ENCODE data around the gene KIFC3.

- TF ChIP-seq CTCF (CRISPR knock-in tag; IDR thresholded peaks at IDR 0.05): no peak
- no peak for TF ChIP-seq ZNF556 (CRISPR knock-in tag; IDR thresholded peaks at IDR 0.05; ENCODE audit: borderline replicate concordance)
- TF ChIP-seq GABPA (IDR thresholded peaks at IDR 0.05; ENCODE audit: low read depth, low read length): no peak
- TF ChIP-seq GABPA (CRISPR knock-in tag; IDR thresholded peaks at IDR 0.05; ENCODE audit: low read depth): no peak
- TF ChIP-seq, protein P1, sequence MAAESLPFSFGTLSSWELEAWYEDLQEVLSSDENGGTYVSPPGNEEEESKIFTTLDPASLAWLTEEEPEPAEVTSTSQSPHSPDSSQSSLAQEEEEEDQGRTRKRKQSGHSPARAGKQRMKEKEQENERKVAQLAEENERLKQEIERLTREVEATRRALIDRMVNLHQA (CRISPR knock-in tag; IDR thresholded peaks at IDR 0.05): no peak
- TF ChIP-seq ZZZ3 (CRISPR knock-in tag; IDR thresholded peaks at IDR 0.05; ENCODE audit: borderline replicate concordance): no peak
- no peak for TF ChIP-seq WIZ (CRISPR knock-in tag; IDR thresholded peaks at IDR 0.05)
- no peak for TF ChIP-seq KLF9 (CRISPR knock-in tag; IDR thresholded peaks at IDR 0.05; ENCODE audit: low read depth)
- TF ChIP-seq, protein P2, sequence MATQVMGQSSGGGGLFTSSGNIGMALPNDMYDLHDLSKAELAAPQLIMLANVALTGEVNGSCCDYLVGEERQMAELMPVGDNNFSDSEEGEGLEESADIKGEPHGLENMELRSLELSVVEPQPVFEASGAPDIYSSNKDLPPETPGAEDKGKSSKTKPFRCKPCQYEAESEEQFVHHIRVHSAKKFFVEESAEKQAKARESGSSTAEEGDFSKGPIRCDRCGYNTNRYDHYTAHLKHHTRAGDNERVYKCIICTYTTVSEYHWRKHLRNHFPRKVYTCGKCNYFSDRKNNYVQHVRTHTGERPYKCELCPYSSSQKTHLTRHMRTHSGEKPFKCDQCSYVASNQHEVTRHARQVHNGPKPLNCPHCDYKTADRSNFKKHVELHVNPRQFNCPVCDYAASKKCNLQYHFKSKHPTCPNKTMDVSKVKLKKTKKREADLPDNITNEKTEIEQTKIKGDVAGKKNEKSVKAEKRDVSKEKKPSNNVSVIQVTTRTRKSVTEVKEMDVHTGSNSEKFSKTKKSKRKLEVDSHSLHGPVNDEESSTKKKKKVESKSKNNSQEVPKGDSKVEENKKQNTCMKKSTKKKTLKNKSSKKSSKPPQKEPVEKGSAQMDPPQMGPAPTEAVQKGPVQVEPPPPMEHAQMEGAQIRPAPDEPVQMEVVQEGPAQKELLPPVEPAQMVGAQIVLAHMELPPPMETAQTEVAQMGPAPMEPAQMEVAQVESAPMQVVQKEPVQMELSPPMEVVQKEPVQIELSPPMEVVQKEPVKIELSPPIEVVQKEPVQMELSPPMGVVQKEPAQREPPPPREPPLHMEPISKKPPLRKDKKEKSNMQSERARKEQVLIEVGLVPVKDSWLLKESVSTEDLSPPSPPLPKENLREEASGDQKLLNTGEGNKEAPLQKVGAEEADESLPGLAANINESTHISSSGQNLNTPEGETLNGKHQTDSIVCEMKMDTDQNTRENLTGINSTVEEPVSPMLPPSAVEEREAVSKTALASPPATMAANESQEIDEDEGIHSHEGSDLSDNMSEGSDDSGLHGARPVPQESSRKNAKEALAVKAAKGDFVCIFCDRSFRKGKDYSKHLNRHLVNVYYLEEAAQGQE (IDR thresholded peaks at IDR 0.05; ENCODE audit: borderline replicate concordance in 1 of 2, low read depth in 1 of 2, low read length in 2 of 2): no peak
- TF ChIP-seq POLR2G (IDR thresholded peaks at IDR 0.05; ENCODE audit: low read depth, low read length): no peak
- no peak for TF ChIP-seq MAZ (IDR thresholded peaks at IDR 0.05; ENCODE audit: borderline replicate concordance, low read depth, low read length)
- TF ChIP-seq MAZ (CRISPR knock-in tag; IDR thresholded peaks at IDR 0.05; ENCODE audit: low read depth): no peak
These were observed 37.7 kb downstream of the KIFC3 start for GRCh38 chr16:57764341-57765159.

Measured in HepG2 (cell line).